Body of pancreas (tissue), 4 donors: ENCODE measurements around the gene SMARCA4.

Experiments
- POLR2A ChIP-seq, 3 donors: fragments of 450-650 bp; IDR thresholded peaks; one replicate each; pipeline ENCODE4 v1.6.1; 2016; ENCODE audit warnings: antibody characterized with exemption in 3 of 3, mild to moderate bottlenecking in 2 of 3
- TF ChIP-seq, protein P1 (sequence below), 7 experiments: fragments of 450-650 bp in 4 of 7; fragments of 200-600 bp in 3 of 7; sonication (generic) in 3 of 7; IDR thresholded peaks; one replicate each; pipeline ENCODE4 v1.5.1; 2016 to 2019; ENCODE audit warnings: antibody characterized with exemption in 7 of 7

DNA sequence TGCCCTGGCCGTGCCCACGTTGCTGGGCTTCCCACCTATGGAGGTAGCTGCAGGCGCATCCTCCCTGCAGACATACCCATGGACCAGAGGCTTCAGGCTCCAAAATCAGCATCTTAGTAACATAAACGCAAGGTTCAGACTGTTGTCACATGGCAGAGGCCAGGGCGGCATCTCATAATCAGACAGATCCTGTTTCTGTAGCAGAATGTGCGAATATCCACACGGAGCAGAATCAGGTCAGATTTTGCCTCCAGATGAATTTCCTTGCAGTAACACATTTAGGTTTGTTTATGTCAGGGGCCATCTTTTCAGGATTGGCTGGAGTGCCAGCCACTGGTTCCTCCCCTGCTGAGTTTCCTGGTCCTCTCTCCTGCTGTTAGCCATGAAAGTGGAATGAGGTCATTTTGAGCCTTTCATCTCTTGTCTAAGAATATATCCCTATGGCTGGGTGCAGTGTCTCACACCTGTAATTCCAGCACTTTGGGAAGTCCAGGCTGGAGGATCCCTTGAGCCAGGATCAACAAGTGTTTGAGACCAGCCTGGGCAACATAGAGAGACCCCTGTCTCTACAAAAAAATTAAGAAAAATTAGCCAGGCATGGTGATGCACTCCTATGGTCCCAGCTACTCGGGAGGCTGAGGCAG is 20.5 kb downstream of the SMARCA4 start:
- TF ChIP-seq, protein P1, sequence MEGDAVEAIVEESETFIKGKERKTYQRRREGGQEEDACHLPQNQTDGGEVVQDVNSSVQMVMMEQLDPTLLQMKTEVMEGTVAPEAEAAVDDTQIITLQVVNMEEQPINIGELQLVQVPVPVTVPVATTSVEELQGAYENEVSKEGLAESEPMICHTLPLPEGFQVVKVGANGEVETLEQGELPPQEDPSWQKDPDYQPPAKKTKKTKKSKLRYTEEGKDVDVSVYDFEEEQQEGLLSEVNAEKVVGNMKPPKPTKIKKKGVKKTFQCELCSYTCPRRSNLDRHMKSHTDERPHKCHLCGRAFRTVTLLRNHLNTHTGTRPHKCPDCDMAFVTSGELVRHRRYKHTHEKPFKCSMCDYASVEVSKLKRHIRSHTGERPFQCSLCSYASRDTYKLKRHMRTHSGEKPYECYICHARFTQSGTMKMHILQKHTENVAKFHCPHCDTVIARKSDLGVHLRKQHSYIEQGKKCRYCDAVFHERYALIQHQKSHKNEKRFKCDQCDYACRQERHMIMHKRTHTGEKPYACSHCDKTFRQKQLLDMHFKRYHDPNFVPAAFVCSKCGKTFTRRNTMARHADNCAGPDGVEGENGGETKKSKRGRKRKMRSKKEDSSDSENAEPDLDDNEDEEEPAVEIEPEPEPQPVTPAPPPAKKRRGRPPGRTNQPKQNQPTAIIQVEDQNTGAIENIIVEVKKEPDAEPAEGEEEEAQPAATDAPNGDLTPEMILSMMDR (IDR thresholded peaks at IDR 0.05) = no peak
- TF ChIP-seq POLR2A (IDR thresholded peaks at IDR 0.05) = no peak
